K562 (cell line): ENCODE data around the gene CCDC92.

Experiments
- KLF6 ChIP-seq: fragments of 250-450 bp; sonication (Bioruptor Pico); IDR thresholded peaks from 2 replicates; pipeline ENCODE4 v1.4.0; 2020; ENCODE audit warnings: mild to moderate bottlenecking, moderate library complexity, borderline replicate concordance
- POLR2A ChIP-seq: fragments of 450-650 bp; conservative IDR thresholded peaks from 2 replicates; pipeline ENCODE4 v1.6.1; 2016

DNA sequence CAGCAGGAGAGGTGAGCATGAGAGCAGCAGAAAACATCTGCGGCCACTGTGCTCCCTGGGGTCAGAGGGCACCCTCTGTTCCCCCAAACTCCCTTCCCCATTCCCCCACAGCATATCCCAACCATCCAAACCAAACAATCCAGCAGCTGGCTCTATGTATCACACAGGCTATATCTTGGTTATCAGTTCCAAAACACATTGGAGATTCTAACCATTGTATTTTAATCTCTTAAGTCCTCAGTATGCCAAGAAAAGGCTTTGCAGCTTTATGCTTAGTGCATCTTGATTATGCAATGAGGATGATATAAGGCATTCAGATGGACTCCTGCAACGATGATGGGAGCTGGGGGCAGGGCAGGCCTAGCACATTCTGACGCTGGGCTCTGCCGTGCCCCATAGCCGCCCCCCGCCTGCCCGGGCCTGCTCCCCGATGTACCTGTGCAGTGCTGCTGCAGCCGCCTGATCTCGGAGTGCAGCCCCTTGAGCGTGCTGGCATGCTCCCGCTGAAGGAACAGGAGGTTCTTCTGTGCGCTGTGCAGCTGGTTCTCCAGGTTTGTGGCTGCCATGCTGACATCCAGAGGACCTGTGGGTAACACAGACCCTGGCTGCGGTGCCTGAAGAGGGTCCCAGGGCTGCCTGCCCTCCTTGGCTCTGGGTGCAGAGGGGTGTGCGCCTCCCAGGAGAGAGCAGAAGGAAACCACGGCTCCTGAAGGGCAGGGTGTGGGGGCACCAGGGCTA, 29.6 kb downstream of the CCDC92 start:
- no peak for TF ChIP-seq KLF6
- no peak for TF ChIP-seq POLR2A
